GM06990 (cell line): ENCODE results near the gene NRCAM.

Experiments
- DNase-seq: peaks from one replicate; pipeline ENCODE4 v3.0.0-alpha.2; 2011; ENCODE audit not compliant: insufficient read length; ENCODE audit errors: extremely low read depth
- H3K27me3 ChIP-seq: replicated peaks from 2 replicates; pipeline ENCODE4 v1.6.0; 2011; ENCODE audit warnings: low read length; ENCODE audit not compliant: control insufficient read depth, insufficient read depth
- H3K36me3 ChIP-seq: 2 replicates; pipeline ENCODE4 v1.5.1; 2011; ENCODE audit warnings: low read length; ENCODE audit not compliant: control insufficient read depth, insufficient read depth
- H3K4me3 ChIP-seq: replicated peaks from 2 replicates; pipeline ENCODE4 v1.5.1; 2011; ENCODE audit warnings: low read depth, mild to moderate bottlenecking, control low read depth, low read length
- CTCF ChIP-seq: IDR thresholded peaks from 2 replicates; pipeline ENCODE4 v1.5.1; 2011; ENCODE audit warnings: low read length, control low read depth, mild to moderate bottlenecking, inconsistent platforms; ENCODE audit not compliant: insufficient read depth, poor library complexity, severe bottlenecking

NRCAM gene

GRCh38 chr7:108268200-108268820, 187.9 kb downstream of the NRCAM start:
- H3K36me3 ChIP-seq, result no peaks in the 10 kb centered on the region

GRCh38 chr7:108267615-108268014, 188.6 kb downstream of the NRCAM start:
- H3K36me3 ChIP-seq, result no peaks in the 10 kb centered on the region
- no peak for DNase-seq
- no peak for TF ChIP-seq CTCF
- no peaks in the 10 kb centered on the region for H3K27me3 ChIP-seq
- H3K4me3 ChIP-seq, result no peak overlapping the region

More at GRCh38 chr7:108268200-108268820, 187.9 kb downstream of the NRCAM start:
- no peaks in the 10 kb centered on the region for H3K27me3 ChIP-seq
- H3K4me3 ChIP-seq, result no peak overlapping the region
- TF ChIP-seq CTCF, result no peak
- no peak for DNase-seq

- TF ChIP-seq CTCF, result no peak
Observed at GRCh38 chr7:108266491-108266890, 189.7 kb downstream of the NRCAM start.

DNA sequence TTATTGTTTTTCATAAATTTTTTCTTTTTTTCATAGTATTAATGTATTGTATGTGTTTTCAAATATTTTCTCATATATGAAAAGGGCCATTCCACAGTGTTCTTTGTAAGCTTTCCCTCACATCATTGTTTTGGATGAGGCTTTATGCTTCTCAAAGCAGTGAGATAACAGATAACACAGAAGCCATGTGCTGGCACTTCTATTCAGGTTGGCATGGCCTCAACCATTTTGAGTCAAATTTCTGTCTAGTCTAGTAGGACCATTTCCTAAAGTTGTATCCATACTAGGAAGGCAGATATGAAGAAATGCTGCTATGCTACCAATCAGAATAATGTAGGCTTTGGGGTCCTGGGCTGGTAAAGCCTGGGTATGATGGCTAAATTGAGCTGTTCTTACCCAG, 190.2 kb downstream of the NRCAM start:
- TF ChIP-seq CTCF, result no peak
- DNase-seq, result no peak
- no peaks in the 10 kb centered on the region for H3K36me3 ChIP-seq

More at GRCh38 chr7:108266491-108266890, 189.7 kb downstream of the NRCAM start:
- Histone ChIP-seq H3K27me3 (no peaks in the 10 kb centered on the region), H3K36me3 (no peaks in the 10 kb centered on the region), H3K4me3 (no peak overlapping the region)
- no peak for DNase-seq

GRCh38 chr7:108265007-108265406, 191.2 kb downstream of the NRCAM start:
- Histone ChIP-seq H3K4me3 (no peak overlapping the region), H3K36me3 (no peaks in the 10 kb centered on the region), H3K27me3 (no peaks in the 10 kb centered on the region)
- TF ChIP-seq CTCF, result no peak
- no peak for DNase-seq

More for the DNA sequence above, 190.2 kb downstream of the NRCAM start:
- Histone ChIP-seq H3K4me3 (no peak overlapping the region), H3K27me3 (no peaks in the 10 kb centered on the region)

- H3K36me3 ChIP-seq, result no peaks in the 10 kb centered on the region
- no peaks in the 10 kb centered on the region for H3K27me3 ChIP-seq
- H3K4me3 ChIP-seq, result no peak overlapping the region
- TF ChIP-seq CTCF, result no peak
- DNase-seq, result no peak
Observed at GRCh38 chr7:108263425-108263824, 192.8 kb downstream of the NRCAM start.
